IPS DF 6.9 (cell line): ENCODE measurements around the gene CREG2.

Source experiments
- DNase-seq: peaks from one replicate; pipeline ENCODE4 v3.0.0-alpha.2; 2013; ENCODE audit warnings: low read depth, low spot score
- H3K27ac ChIP-seq: one replicate; pipeline ENCODE4 v1.5.1; 2013; ENCODE audit warnings: low read length, control low read depth
- H3K27me3 ChIP-seq: 2 replicates; pipeline ENCODE4 v1.6.1; 2013; ENCODE audit warnings: mild to moderate bottlenecking, low read length; ENCODE audit not compliant: control insufficient read depth, insufficient read depth
- H3K36me3 ChIP-seq: 2 replicates; pipeline ENCODE4 v1.6.1; 2013; ENCODE audit warnings: low read length; ENCODE audit not compliant: control insufficient read depth, insufficient read depth
- H3K4me1 ChIP-seq: 2 replicates; pipeline ENCODE4 v1.6.1; 2013; ENCODE audit warnings: low read length; ENCODE audit not compliant: control insufficient read depth, insufficient read depth
- H3K4me3 ChIP-seq: 2 replicates; pipeline ENCODE4 v1.5.1; 2013; ENCODE audit warnings: mild to moderate bottlenecking, low read length
- H3K9me3 ChIP-seq: 2 replicates; pipeline ENCODE4 v1.6.1; 2013; ENCODE audit warnings: low read length, inconsistent platforms; ENCODE audit not compliant: control insufficient read depth, insufficient read depth
- WGBS: extraction: QIAGEN DNeasy Blood & Tissue Kit; methylation state at CpG from one replicate; pipeline ENCODE4 v1.1.7; 2013; ENCODE audit warnings: mixed read lengths, missing lambda C conversion rate; ENCODE audit not compliant: insufficient read length, insufficient coverage; 5-methylcytosine and 5-hydroxymethylcytosine counted together

CREG2 gene

DNA sequence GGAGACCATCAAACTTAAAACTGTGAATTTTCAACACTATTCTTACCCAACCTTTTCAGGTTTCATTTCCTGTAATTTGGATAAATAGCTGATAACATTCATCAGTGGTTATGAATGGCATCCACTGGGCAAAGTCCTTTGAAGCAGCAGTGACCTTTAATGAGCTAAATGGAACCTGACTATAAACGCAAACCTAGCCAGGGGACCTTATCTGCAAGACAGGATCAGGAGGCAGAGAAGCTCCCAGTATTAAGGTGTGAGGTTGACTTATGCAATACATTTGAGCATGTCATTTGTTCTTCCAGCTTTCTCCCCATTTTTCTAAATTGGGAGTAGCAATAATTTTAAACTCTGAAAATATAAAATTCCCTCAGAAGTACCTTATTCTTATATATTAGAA lies 38.4 kb downstream of the CREG2 start:
- H3K27ac ChIP-seq, result no peak overlapping the region
- no peaks in the 10 kb centered on the region for H3K27me3 ChIP-seq
- H3K4me1 ChIP-seq, result 0 out of 2 replicates have a peak, but pooled peaks cover 2% of the 10 kb centered on the region
- no CpG with 5 or more reads among the region's 1 CpG for WGBS
- no peaks in the 10 kb centered on the region for H3K9me3 ChIP-seq
- H3K4me3 ChIP-seq, result no peak overlapping the region
- H3K36me3 ChIP-seq, result no peaks in the 10 kb centered on the region
- DNase-seq, result no peak

DNA sequence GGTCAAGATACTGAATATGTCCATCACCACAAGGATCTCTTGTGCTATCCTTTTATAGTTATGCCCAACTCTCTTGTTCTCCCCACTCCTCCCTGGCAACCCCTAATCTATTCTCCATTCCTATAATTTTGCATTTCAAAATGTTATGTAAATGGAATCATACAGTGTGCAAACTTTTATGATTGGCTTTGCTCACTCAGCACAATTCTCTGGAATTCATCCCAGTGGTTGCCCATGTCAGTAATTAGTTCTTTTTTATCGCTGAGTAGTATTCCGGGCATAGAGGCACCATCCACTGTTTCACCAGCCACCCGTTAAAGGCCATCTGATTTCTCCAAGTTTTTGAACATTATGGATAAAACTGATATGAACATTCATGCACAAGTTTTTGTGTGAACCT lies 40.4 kb downstream of the CREG2 start:
- no peaks in the 10 kb centered on the region for H3K27me3 ChIP-seq
- H3K36me3 ChIP-seq, result no peaks in the 10 kb centered on the region
- no peak overlapping the region for H3K4me3 ChIP-seq
- H3K27ac ChIP-seq, result no peak overlapping the region
- no CpG with 5 or more reads among the region's 3 CpGs for WGBS
- H3K9me3 ChIP-seq, result no peaks in the 10 kb centered on the region
- 0 out of 2 replicates have a peak, but pooled peaks cover 2% of the 10 kb centered on the region for H3K4me1 ChIP-seq
- no peak for DNase-seq

DNA sequence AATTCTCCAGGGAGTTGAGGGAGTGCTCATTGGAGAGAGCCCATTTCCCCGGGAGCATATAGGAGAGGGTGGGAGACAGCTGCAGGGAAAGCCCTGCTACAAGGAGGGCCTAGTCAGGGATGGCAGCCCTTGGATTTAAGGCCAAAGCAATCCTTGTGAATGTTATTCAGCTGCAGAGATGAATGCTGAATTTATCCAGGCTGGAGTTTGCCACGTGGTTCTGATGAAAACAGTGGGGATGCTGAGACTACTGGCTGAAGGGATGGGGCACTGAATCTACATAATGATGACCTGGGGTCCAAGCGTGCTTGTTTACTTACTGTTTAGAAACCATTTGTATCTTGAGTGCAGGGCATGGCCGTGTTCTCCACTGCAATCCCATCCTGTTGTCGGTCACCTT lies 43.2 kb downstream of the CREG2 start:
- Histone ChIP-seq H3K4me1 (0 out of 2 replicates have a peak, but pooled peaks cover 2% of the 10 kb centered on the region), H3K36me3 (no peaks in the 10 kb centered on the region), H3K4me3 (no peak overlapping the region), H3K9me3 (no peaks in the 10 kb centered on the region), H3K27me3 (no peaks in the 10 kb centered on the region), H3K27ac (no peak overlapping the region)
- no peak for DNase-seq
- no CpG with 5 or more reads among the region's 5 CpGs for WGBS

DNA sequence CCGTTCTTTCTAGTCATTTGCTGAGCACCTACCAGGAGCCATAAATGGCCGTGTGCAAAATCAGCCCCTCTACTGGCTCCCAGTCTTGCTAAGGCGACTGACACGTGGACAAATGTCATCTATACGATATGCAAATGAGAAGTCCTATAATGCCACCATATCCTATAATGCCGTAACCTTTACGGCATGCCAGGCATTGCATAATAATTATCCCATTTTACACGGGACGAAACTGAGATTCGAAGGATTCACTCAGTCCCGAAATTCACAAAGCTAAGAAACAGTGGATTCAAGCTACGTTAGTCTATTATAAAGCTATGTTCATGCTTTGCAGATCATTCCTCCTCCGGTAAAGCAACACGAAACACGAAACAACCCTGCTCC lies 44.7 kb downstream of the CREG2 start:
- Histone ChIP-seq H3K27me3 (no peaks in the 10 kb centered on the region), H3K36me3 (no peaks in the 10 kb centered on the region), H3K9me3 (no peaks in the 10 kb centered on the region), H3K4me1 (peaks cover 5% of the 10 kb centered on the region; the same call in 1 of the 2 replicates), H3K27ac (no peak overlapping the region), H3K4me3 (no peak overlapping the region)
- DNase-seq, result no peak
- no CpG with 5 or more reads among the region's 15 CpGs for WGBS

DNA sequence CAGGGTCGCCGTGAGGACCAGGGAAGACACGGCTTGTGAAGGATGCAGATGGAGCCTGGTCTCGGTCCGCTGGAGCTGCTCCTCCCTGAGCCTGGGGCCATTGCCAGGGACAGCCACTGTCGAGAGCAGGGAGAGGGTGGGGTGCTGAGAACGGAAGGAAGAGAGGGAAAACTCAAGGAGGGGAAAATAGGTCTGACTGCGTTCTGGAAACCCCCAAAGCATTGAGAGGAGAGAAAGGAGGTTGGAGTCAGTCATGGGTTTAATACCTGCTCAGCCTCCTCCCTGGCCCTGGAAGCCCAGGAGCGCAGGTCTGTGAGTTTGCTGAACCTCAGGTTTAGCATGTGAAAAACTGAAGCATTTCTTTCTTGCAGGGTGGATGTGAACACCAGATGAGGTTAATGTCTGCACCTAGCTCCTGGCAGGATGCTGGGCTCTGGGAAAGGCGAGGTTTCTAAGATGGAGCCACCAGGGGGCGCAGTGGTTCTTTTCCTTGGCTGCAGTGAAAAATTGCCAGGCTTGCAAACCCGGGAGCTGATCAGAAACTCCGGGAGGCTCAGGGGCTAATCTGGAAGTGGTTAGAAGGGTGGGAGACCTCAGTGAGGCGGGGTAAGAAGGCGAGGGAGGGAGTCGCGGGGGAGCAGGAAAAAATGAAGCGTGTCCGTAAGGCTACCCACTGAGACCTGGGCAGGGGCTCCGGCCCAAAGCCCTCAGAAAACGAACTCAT lies 45.2 kb downstream of the CREG2 start:
- no CpG with 5 or more reads among the region's 21 CpGs for WGBS
- Histone ChIP-seq H3K9me3 (no peaks in the 10 kb centered on the region), H3K4me3 (no peak overlapping the region), H3K36me3 (no peaks in the 10 kb centered on the region), H3K27ac (no peak overlapping the region), H3K27me3 (no peaks in the 10 kb centered on the region), H3K4me1 (peaks cover 5% of the 10 kb centered on the region; the same call in 1 of the 2 replicates)
- DNase-seq, result peak; percentile 73

DNA sequence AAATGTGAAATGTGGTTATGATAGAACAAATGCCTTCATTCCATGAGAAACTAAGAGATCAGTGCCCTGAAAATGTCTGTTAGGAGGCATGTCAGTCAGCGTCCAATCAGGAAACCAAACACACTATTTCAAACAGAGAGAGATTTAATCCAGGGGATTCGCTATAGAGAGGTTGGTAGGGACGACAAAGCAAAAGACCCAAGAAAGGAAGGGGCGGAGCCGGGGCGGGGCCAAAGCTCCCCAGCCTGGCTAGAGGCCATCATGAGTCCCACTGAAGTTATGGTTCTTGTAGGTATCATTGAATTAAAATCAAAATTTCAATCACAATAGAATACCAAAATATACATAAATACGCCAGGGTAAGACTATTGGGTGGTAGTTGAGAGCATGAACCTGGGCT lies 45.9 kb downstream of the CREG2 start:
- Histone ChIP-seq H3K4me1 (peaks cover 5% of the 10 kb centered on the region; the same call in 1 of the 2 replicates), H3K27ac (no peak overlapping the region), H3K27me3 (no peaks in the 10 kb centered on the region), H3K4me3 (no peak overlapping the region), H3K9me3 (no peaks in the 10 kb centered on the region), H3K36me3 (no peaks in the 10 kb centered on the region)
- DNase-seq, result no peak
- no CpG with 5 or more reads among the region's 7 CpGs for WGBS

DNA sequence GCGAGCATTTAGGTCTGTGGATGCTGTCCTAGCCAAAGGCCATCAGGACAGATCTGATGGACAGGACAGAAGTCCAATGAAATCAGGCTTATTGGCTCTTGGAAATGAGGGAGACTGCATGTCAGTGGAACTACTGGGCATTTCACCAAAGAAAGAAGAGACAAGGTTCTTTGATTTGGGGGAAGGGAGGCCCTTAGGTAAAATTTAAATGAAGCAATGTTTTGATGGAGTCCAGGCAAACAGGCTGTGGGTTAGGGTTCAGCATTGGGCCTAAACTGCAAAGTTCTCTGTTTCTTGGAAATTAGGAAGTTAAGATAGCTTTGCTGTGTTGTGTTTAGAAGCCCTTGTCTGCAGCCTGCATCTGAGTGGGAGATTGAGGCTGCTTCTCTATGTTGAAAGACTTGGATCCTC lies 47.2 kb downstream of the CREG2 start:
- Histone ChIP-seq H3K27ac (no peak overlapping the region), H3K9me3 (no peaks in the 10 kb centered on the region), H3K36me3 (no peaks in the 10 kb centered on the region), H3K27me3 (no peaks in the 10 kb centered on the region), H3K4me1 (peaks cover 5% of the 10 kb centered on the region; the same call in 1 of the 2 replicates), H3K4me3 (no peak overlapping the region)
- WGBS, result no CpG with 5 or more reads among the region's 1 CpG
- DNase-seq, result no peak

DNA sequence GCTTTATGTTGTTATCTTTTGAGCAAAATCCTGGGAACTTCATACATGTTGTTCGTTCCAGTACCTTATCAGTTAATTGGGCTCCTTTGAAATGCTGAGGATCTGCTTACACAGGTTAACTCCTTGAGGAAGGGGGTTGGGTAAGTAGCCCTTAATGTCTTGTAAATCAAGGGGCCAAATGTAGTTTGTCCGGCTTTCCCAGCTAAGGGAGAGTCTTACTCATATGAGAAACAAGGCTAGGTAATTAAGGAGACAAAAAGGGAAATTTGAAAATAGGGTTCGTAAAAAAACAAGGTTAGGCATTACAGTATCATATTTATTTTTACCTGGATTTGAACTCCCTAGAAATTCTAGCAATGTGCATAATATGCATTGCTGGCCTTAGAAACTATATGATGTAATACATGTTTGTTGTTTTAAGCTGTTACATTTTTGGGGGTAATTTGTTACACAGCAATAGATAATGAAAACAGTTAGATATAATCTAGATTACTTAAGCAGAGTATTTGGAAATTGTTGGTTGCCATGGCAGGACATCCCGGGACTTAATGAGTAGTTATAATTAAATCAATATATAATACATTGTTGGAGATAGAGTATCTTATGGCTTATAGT lies 47.9 kb downstream of the CREG2 start:
- Histone ChIP-seq H3K27ac (no peak overlapping the region), H3K36me3 (no peaks in the 10 kb centered on the region)
- WGBS, result no CpG with 5 or more reads among the region's 4 CpGs

DNA sequence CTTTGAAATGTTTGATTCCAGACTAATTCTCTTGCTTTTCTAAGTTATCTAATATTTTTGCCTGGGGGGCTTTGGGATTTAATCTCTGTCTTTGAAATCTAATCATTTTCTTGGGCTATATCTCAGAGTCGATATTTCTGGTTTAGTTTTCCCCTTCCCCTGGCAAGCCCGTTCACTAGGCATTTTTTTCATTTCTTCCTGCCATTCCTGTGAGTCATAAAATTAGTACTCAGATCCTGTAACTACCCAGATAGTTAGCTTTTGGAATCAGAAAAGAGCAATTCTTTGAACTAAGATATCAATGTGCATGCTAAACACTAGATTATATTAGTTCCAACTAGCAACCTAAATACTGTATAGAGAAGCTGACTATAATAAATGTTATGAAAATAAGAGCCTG lies 49.4 kb downstream of the CREG2 start:
- no peak overlapping the region for H3K27ac ChIP-seq
- H3K36me3 ChIP-seq, result no peaks in the 10 kb centered on the region
- no CpG with 5 or more reads among the region's 2 CpGs for WGBS
- no peaks in the 10 kb centered on the region for H3K9me3 ChIP-seq
- H3K4me1 ChIP-seq, result peaks cover 3% of the 10 kb centered on the region; the same call in 1 of the 2 replicates
- DNase-seq, result no peak
- no peaks in the 10 kb centered on the region for H3K27me3 ChIP-seq
- H3K4me3 ChIP-seq, result no peak overlapping the region

More for the DNA sequence above, 47.9 kb downstream of the CREG2 start:
- H3K4me3 ChIP-seq, result no peak overlapping the region
- peaks cover 5% of the 10 kb centered on the region; the same call in 1 of the 2 replicates for H3K4me1 ChIP-seq
- no peaks in the 10 kb centered on the region for H3K9me3 ChIP-seq
- H3K27me3 ChIP-seq, result no peaks in the 10 kb centered on the region
- DNase-seq, result no peak

DNA sequence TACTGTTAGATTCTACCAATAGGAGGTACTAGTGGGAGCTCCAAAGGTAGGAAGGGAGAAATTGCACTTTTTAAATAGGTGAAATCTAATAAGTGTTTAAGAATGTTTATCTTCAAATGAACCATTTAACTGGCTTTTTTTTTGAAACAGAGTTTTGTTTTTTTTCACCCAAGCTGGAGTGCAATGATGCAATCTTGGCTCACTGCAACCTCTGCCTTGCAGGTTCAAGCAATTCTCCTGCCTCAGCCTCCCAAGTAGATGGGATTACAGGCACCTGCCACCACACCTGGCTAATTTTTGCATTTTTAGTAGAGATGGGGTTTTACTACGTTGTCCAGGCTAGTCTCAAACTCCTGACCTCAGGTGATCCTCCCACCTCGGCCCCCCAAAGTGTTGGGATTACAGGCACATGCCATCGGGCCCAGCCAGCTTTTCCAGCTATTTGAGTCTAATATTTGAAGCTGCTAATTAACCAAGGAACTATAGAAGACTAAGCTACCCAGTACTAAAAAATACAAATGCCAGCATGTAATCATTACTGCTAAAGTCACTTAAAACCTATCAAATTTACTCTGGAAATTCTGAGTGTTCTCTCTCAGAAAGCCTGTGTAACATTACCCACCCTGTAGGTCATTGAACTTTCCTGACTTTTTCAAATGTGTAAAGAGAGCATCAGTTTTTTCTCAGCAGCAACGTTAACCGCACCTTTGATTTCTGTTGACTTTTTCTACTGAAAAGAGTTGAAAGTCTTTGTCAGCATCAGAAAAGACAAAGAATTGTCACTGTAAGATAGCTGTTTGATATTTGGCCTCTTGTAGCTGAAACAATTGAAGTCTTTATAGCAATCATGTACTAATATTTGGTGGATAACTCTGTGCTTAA lies 54.2 kb downstream of the CREG2 start:
- Histone ChIP-seq H3K9me3 (no peaks in the 10 kb centered on the region), H3K36me3 (no peaks in the 10 kb centered on the region), H3K4me1 (peaks cover 5% of the 10 kb centered on the region; the same call in 1 of the 2 replicates), H3K27ac (no peak overlapping the region), H3K27me3 (no peaks in the 10 kb centered on the region), H3K4me3 (no peak overlapping the region)
- no CpG with 5 or more reads among the region's 5 CpGs for WGBS
- no peak for DNase-seq
